SJCRH30 (cell line): ENCODE results near the gene CTNNA1. TPM values are rescaled to one million over a fixed set of nuclear protein-coding genes. Genes with fewer than 3 reads are reported as not detected.
"Not testable (repeated sequence)": the region's sequence is repeated elsewhere in the genome, so short reads cannot be mapped to it uniquely, and the experiment has no call there.

ENCODE experiments used
- DNase-seq, 2 experiments: peaks; one replicate each; pipeline ENCODE4 v3.0.0-alpha.2; 2015 to 2020
- H3K27ac ChIP-seq: fragments of 250-450 bp; sonication (Bioruptor Pico); 2 replicates; pipeline ENCODE4 v1.5.1; 2020; ENCODE audit warnings: mild to moderate bottlenecking, moderate library complexity
- H3K27me3 ChIP-seq: fragments of 250-450 bp; sonication (Bioruptor Pico); 2 replicates; pipeline ENCODE4 v1.5.1; 2020; ENCODE audit warnings: mild to moderate bottlenecking, moderate library complexity
- H3K36me3 ChIP-seq: fragments of 250-450 bp; sonication (Bioruptor Pico); 2 replicates; pipeline ENCODE4 v1.5.1; 2020; ENCODE audit warnings: mild to moderate bottlenecking, moderate library complexity
- H3K4me1 ChIP-seq: fragments of 250-450 bp; sonication (Bioruptor Pico); 2 replicates; pipeline ENCODE4 v1.5.1; 2020; ENCODE audit warnings: mild to moderate bottlenecking, moderate library complexity
- H3K4me3 ChIP-seq: fragments of 250-450 bp; sonication (Bioruptor Pico); 2 replicates; pipeline ENCODE4 v1.5.1; 2020; ENCODE audit warnings: mild to moderate bottlenecking, moderate library complexity
- H3K9me3 ChIP-seq: fragments of 250-450 bp; sonication (Bioruptor Pico); replicated peaks from 2 replicates; pipeline ENCODE4 v1.5.1; 2020; ENCODE audit warnings: mild to moderate bottlenecking, moderate library complexity
- total RNA-seq: library from RNA; depleted of rRNA; stranded (reverse); fragments of >200 nt; shearing (Covaris generic); gene quantifications from 2 replicates; pipeline ENCODE4 v1.2.3, GENCODE V29; 2014

Gene CTNNA1
- total RNA-seq, 1 experiment from 2014 or later, result 153 TPM

DNA sequence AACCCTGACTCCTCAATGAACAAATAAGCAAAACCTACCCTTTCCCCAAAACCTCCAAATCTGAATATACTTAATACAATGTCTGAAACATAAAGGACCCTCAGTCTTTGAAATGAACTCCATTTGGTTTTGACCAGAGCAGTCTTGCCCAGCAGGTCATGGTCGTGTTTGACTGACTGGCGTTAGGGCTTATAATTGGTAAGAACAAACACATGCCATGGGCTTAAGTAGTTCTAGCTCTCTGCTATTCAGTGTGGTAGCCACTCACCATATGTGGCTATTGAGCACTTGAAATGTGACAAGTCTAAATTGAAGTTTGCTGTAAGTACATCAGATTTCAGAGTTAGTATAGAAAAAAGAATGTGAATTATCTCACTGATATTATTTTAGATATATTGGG lies 79.9 kb downstream of the CTNNA1 start:
- no peak overlapping the region for H3K27ac ChIP-seq
- no peaks in the 10 kb centered on the region for H3K27me3 ChIP-seq
- no peaks in the 10 kb centered on the region for H3K9me3 ChIP-seq
- peaks cover 17% of the 10 kb centered on the region for H3K36me3 ChIP-seq
- DNase-seq, result no peak
- H3K4me1 ChIP-seq, result no peaks in the 10 kb centered on the region
- H3K4me3 ChIP-seq, result no peak overlapping the region

- no peak overlapping the region for H3K27ac ChIP-seq
- H3K27me3 ChIP-seq, result no peaks in the 10 kb centered on the region
- H3K4me1 ChIP-seq, result no peaks in the 10 kb centered on the region
- H3K9me3 ChIP-seq, result no peaks in the 10 kb centered on the region
- peaks cover 11% of the 10 kb centered on the region for H3K36me3 ChIP-seq
- H3K4me3 ChIP-seq, result no peak overlapping the region
- DNase-seq, result no peak
Observed at GRCh38 chr5:138833726-138834480, 80.7 kb downstream of the CTNNA1 start.

- H3K4me3 ChIP-seq, H3K4me1 ChIP-seq, H3K27ac ChIP-seq, DNase-seq, H3K27me3 ChIP-seq, H3K9me3 ChIP-seq, H3K36me3 ChIP-seq: not testable (repeated sequence)
Observed at GRCh38 chr5:138834853-138835252, 81.6 kb downstream of the CTNNA1 start.

DNA sequence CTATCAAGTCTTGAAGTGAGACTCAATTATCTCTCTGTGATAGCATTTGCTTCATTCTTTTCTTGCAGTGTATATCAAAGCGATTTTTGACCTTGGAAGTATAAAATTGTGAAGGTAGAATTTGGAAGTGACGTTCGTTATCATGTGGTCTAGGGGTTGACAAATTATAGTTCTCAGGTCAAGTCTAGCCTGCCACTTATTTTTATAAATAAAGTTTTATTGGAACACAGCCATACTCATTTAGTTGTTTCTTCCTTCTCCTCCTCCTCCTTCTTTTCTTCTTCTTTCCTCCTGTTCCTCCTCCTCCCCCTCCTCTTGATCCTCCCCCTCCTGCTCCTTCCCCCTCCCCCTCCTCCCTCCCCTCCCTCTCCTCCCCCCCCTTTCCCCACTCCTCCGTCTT lies 83.9 kb downstream of the CTNNA1 start:
- no peak overlapping the region for H3K27ac ChIP-seq
- DNase-seq, result no peak

DNA sequence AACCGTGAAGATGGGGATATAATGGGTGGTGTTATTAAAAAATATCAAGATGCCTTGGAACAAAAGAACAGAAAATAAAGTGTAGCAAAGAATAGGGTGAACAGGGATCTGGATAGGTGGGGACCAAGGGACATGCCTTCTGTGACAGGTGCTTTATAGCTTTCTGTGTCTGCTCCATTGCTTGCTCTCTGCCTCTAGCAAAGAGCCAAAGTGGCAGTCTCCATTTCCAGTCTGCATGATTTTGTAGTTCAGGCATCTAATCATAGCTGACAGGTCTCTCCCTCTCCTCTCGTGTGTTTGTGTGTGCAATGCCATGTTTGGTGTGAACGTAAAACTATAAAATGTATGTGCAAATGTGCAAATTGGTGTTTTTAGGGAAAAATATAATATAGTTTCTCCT lies 86.9 kb downstream of the CTNNA1 start:
- no peak overlapping the region for H3K4me3 ChIP-seq

More for the DNA sequence above, 83.9 kb downstream of the CTNNA1 start:
- Histone ChIP-seq H3K36me3 (peaks cover 3% of the 10 kb centered on the region), H3K4me1 (no peaks in the 10 kb centered on the region), H3K27me3 (no peaks in the 10 kb centered on the region), H3K9me3 (no peaks in the 10 kb centered on the region), H3K4me3 (no peak overlapping the region)

GRCh38 chr5:138841531-138841930 lies 88.3 kb downstream of the CTNNA1 start:
- H3K27me3 ChIP-seq, result no peaks in the 10 kb centered on the region

More for the DNA sequence above, 86.9 kb downstream of the CTNNA1 start:
- no peak overlapping the region for H3K27ac ChIP-seq
- H3K4me1 ChIP-seq, result no peaks in the 10 kb centered on the region; the same call in 1 of the 2 replicates
- H3K9me3 ChIP-seq, result no peaks in the 10 kb centered on the region
- H3K27me3 ChIP-seq, result no peaks in the 10 kb centered on the region
- no peaks in the 10 kb centered on the region; the same call in 1 of the 2 replicates for H3K36me3 ChIP-seq
- no peak for DNase-seq

GRCh38 chr5:138843316-138844124 lies 90.3 kb downstream of the CTNNA1 start:
- Histone ChIP-seq H3K36me3 (no peaks in the 10 kb centered on the region; the same call in 1 of the 2 replicates), H3K9me3 (no peaks in the 10 kb centered on the region), H3K4me1 (no peaks in the 10 kb centered on the region; the same call in 1 of the 2 replicates), H3K27ac (no peak overlapping the region), H3K27me3 (no peaks in the 10 kb centered on the region), H3K4me3 (no peak overlapping the region)
- no peak for DNase-seq

More at GRCh38 chr5:138841531-138841930, 88.3 kb downstream of the CTNNA1 start:
- Histone ChIP-seq H3K9me3 (no peaks in the 10 kb centered on the region), H3K4me3 (no peak overlapping the region), H3K36me3 (no peaks in the 10 kb centered on the region; the same call in 1 of the 2 replicates), H3K4me1 (no peaks in the 10 kb centered on the region; the same call in 1 of the 2 replicates), H3K27ac (no peak overlapping the region)
- DNase-seq, result no peak

GRCh38 chr5:138844125-138844461 lies 90.9 kb downstream of the CTNNA1 start:
- no peak for DNase-seq
- Histone ChIP-seq H3K27me3 (no peaks in the 10 kb centered on the region), H3K4me3 (no peak overlapping the region), H3K27ac (no peak overlapping the region), H3K9me3 (no peaks in the 10 kb centered on the region), H3K36me3 (no peaks in the 10 kb centered on the region; the same call in 1 of the 2 replicates), H3K4me1 (no peaks in the 10 kb centered on the region; the same call in 1 of the 2 replicates)

GRCh38 chr5:138844812-138845513 lies 91.7 kb downstream of the CTNNA1 start:
- Histone ChIP-seq H3K4me1 (no peaks in the 10 kb centered on the region; the same call in 1 of the 2 replicates), H3K27ac (no peak overlapping the region), H3K9me3 (no peaks in the 10 kb centered on the region), H3K27me3 (no peaks in the 10 kb centered on the region), H3K36me3 (no peaks in the 10 kb centered on the region; the same call in 1 of the 2 replicates), H3K4me3 (no peak overlapping the region)
- no peak for DNase-seq

GRCh38 chr5:138849439-138849838 lies 96.2 kb downstream of the CTNNA1 start:
- Histone ChIP-seq H3K27me3 (no peaks in the 10 kb centered on the region), H3K9me3 (no peaks in the 10 kb centered on the region), H3K36me3 (no peaks in the 10 kb centered on the region), H3K4me3 (no peak overlapping the region), H3K27ac (no peak overlapping the region), H3K4me1 (no peaks in the 10 kb centered on the region; the same call in 1 of the 2 replicates)
- no peak for DNase-seq

GRCh38 chr5:138849882-138850281 lies 96.7 kb downstream of the CTNNA1 start:
- Histone ChIP-seq H3K4me1 (no peaks in the 10 kb centered on the region; the same call in 1 of the 2 replicates), H3K9me3 (no peaks in the 10 kb centered on the region), H3K4me3 (no peak overlapping the region), H3K27me3 (no peaks in the 10 kb centered on the region), H3K27ac (no peak overlapping the region), H3K36me3 (no peaks in the 10 kb centered on the region)
- no peak for DNase-seq

DNA sequence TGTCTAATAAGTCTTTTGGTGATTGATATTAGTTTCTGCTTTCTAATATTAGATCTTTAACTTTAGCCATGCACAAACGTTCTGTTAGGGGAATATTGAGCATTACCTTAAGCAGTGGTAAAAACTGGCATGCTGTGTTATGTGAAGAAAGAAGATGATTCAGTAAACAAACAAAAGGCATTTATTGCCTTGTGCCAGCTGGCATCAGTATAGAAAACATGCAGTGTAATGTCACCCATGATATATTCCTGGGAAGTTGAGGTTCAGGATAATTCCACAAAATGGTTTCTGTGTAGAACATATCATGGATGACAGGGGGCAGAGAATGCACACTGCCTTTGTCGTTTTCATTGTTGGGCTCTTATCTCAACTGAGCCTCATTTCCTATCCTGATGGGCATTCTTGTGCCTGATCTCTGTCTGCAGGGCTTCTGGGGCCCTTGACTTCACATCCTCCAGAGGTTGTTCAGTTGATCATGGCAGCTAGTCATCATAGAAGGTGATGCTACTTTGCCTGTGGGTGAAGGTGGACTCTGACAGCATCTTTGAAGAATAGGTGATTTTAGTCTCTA lies 97.7 kb downstream of the CTNNA1 start:
- Histone ChIP-seq H3K4me3 (no peak overlapping the region), H3K9me3 (no peaks in the 10 kb centered on the region), H3K27ac (no peak overlapping the region), H3K36me3 (no peaks in the 10 kb centered on the region; the same call in 1 of the 2 replicates), H3K4me1 (no peaks in the 10 kb centered on the region), H3K27me3 (no peaks in the 10 kb centered on the region)
- DNase-seq, result no peak

- no peak for DNase-seq
- Histone ChIP-seq H3K27me3 (no peaks in the 10 kb centered on the region), H3K9me3 (no peaks in the 10 kb centered on the region)
Observed at GRCh38 chr5:138853132-138853531, 99.9 kb downstream of the CTNNA1 start.

GRCh38 chr5:138867011-138867410 lies 113.8 kb downstream of the CTNNA1 start:
- Histone ChIP-seq H3K9me3 (peaks cover 11% of the 10 kb centered on the region; the same call in 1 of the 2 replicates), H3K27ac (no peak overlapping the region), H3K36me3 (peaks cover 10% of the 10 kb centered on the region; the same call in 1 of the 2 replicates), H3K27me3 (no peaks in the 10 kb centered on the region), H3K4me3 (no peak overlapping the region), H3K4me1 (0 out of 2 replicates have a peak, but pooled peaks cover 7% of the 10 kb centered on the region)
- no peak for DNase-seq

More at GRCh38 chr5:138853132-138853531, 99.9 kb downstream of the CTNNA1 start:
- H3K27ac ChIP-seq, result no peak overlapping the region
- H3K36me3 ChIP-seq, result no peaks in the 10 kb centered on the region; the same call in 1 of the 2 replicates
- no peaks in the 10 kb centered on the region for H3K4me1 ChIP-seq
- no peak overlapping the region for H3K4me3 ChIP-seq
